ENCODE data around the gene SSUH2. TPM values are rescaled to one million over a fixed set of nuclear protein-coding genes. Genes with fewer than 3 reads are reported as not detected.

SSUH2 gene
- total and polyA plus RNA-seq, 2 experiments from 2014 or later = 0.73 to 2.3 TPM

DNA sequence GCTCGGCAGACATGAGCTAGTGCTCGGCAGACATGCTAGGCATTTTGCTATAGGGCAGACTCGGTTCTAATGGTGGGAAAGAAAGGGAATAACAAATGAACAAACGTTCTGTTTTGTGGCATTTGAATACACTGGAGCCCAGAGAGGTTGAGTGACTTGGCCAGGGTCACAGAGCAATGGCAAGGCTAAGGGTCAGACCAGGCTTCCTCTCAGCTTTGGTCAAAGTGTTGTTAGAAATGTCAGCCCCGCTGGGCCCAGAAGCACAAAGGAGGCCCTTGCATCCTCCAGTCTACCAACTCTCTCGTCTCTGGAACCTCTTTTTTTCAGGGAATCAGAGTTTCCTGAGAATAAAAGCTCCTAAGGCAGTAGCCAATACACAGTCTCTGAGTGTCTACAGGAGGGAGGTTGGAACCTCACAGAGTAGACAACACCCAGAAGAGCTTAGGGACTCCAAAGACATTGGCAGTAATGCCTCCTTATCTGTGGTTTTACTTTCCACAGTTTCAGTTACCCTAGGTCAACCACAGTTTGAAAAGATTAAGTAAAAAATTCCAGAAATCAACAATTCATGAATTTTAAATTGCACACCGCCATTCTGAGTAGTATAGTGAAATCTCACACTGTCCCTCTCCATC is 47.3 kb downstream of the SSUH2 start:
- Histone ChIP-seq H4K20me1 (replicated peaks; ENCODE audit: insufficient read depth) (no peaks in the 10 kb centered on the region), H3K4me2 (no peak overlapping the region), H3K27ac (ENCODE audit: low read depth) (no peak overlapping the region), H3K4me1 (ENCODE audit: insufficient read depth) (no peaks in the 10 kb centered on the region), H3F3A (replicated peaks; ENCODE audit: low read depth) (no peaks in the 10 kb centered on the region), H3K9me2 (ENCODE audit: insufficient read depth) (peaks cover 5% of the 10 kb centered on the region; the same call in 1 of the 2 replicates), H3K27me3 (ENCODE audit: insufficient read depth) (no peaks in the 10 kb centered on the region), H2AFZ (no peak overlapping the region), H3K4me3 (no peak overlapping the region), H3K79me2 (replicated peaks; ENCODE audit: insufficient read depth) (no peaks in the 10 kb centered on the region), H3K36me3 (ENCODE audit: insufficient read depth) (no peaks in the 10 kb centered on the region)
- DNase-seq (ENCODE audit: low spot score) (no peak), ATAC-seq (no peak)
- Mint-ChIP-seq H3K36me3 (ENCODE audit: low read depth) (no peaks in the 10 kb centered on the region), H3K4me3 (no peak overlapping the region), H3K27ac (no peak overlapping the region), H3K4me1 (no peaks in the 10 kb centered on the region), H3K9me3 (no peaks in the 10 kb centered on the region), H3K27me3 (ENCODE audit: insufficient read depth, low read depth, poor library complexity) (no peaks in the 10 kb centered on the region)
- TF ChIP-seq, protein P1, sequence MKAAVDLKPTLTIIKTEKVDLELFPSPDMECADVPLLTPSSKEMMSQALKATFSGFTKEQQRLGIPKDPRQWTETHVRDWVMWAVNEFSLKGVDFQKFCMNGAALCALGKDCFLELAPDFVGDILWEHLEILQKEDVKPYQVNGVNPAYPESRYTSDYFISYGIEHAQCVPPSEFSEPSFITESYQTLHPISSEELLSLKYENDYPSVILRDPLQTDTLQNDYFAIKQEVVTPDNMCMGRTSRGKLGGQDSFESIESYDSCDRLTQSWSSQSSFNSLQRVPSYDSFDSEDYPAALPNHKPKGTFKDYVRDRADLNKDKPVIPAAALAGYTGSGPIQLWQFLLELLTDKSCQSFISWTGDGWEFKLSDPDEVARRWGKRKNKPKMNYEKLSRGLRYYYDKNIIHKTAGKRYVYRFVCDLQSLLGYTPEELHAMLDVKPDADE (IDR thresholded peaks at IDR 0.05) = no peak
- TF ChIP-seq STAT1 (IDR thresholded peaks at IDR 0.05; ENCODE audit: unreplicated experiment) (no peak), POLR2AphosphoS5 (IDR thresholded peaks at IDR 0.05; ENCODE audit: low read depth) (no peak), EZH2phosphoT487 (IDR thresholded peaks at IDR 0.05; ENCODE audit: unreplicated experiment) (no peak), ZNF114 (CRISPR knock-in tag; IDR thresholded peaks at IDR 0.05) (no peak), ZNF331 (CRISPR knock-in tag; IDR thresholded peaks at IDR 0.05; ENCODE audit: low read depth) (no peak)
- TF ChIP-seq, protein P2, sequence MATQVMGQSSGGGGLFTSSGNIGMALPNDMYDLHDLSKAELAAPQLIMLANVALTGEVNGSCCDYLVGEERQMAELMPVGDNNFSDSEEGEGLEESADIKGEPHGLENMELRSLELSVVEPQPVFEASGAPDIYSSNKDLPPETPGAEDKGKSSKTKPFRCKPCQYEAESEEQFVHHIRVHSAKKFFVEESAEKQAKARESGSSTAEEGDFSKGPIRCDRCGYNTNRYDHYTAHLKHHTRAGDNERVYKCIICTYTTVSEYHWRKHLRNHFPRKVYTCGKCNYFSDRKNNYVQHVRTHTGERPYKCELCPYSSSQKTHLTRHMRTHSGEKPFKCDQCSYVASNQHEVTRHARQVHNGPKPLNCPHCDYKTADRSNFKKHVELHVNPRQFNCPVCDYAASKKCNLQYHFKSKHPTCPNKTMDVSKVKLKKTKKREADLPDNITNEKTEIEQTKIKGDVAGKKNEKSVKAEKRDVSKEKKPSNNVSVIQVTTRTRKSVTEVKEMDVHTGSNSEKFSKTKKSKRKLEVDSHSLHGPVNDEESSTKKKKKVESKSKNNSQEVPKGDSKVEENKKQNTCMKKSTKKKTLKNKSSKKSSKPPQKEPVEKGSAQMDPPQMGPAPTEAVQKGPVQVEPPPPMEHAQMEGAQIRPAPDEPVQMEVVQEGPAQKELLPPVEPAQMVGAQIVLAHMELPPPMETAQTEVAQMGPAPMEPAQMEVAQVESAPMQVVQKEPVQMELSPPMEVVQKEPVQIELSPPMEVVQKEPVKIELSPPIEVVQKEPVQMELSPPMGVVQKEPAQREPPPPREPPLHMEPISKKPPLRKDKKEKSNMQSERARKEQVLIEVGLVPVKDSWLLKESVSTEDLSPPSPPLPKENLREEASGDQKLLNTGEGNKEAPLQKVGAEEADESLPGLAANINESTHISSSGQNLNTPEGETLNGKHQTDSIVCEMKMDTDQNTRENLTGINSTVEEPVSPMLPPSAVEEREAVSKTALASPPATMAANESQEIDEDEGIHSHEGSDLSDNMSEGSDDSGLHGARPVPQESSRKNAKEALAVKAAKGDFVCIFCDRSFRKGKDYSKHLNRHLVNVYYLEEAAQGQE (IDR thresholded peaks at IDR 0.05; ENCODE audit: unreplicated experiment) = no peak

DNA sequence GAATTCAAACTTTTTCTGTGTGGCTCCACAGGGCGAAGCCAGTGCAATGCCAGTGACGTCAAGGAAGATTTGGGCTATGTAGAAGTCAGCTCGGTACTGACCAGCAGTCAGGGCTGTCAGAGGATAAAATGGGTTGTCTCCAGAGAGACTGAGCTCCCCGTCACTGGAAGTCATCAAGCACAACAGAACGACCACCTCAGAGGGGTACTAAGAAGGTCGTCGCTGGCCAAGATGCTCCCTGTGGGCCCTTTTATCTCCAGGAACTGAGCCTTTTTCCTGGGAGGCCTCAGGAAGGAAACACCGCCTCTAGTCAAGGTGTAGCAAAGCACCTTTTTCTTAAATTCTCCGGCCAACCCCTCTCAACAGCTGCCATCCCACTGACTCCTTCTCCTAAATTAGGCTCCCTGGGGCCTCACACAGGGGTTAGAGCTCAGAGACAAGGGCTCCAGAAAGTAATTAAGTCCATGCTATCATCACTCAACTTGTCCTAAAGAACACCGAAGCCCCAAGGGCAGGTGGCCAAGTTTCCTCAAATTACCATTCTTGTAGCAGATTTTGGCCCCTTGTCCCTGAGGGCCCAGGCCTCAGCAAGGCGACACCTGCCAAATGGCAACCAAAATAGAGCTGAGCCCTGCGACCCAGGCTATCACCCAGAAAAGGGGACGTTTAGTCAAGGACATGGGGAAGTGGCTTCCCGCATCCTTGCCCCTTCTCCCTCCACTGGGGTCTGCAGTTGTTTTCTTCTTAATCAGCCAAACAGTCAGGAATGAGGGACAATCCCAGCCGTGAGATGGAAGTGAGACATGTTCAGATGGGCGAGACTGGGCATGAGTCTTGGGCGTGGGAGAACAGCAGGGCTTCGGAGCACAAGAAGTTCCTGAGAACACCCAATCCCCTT is 48.0 kb downstream of the SSUH2 start:
- Histone ChIP-seq H3K4me2 (no peak overlapping the region), H2AFZ (no peak overlapping the region), H3K9me2 (ENCODE audit: insufficient read depth) (peaks cover 5% of the 10 kb centered on the region; the same call in 1 of the 2 replicates), H4K20me1 (replicated peaks; ENCODE audit: insufficient read depth) (no peaks in the 10 kb centered on the region), H3K4me3 (no peak overlapping the region), H3K4me1 (ENCODE audit: insufficient read depth) (no peaks in the 10 kb centered on the region), H3F3A (replicated peaks; ENCODE audit: low read depth) (no peaks in the 10 kb centered on the region), H3K27ac (ENCODE audit: low read depth) (no peak overlapping the region), H3K36me3 (ENCODE audit: insufficient read depth) (no peaks in the 10 kb centered on the region), H3K27me3 (ENCODE audit: insufficient read depth) (no peaks in the 10 kb centered on the region), H3K79me2 (replicated peaks; ENCODE audit: insufficient read depth) (no peaks in the 10 kb centered on the region)
- DNase-seq (ENCODE audit: low spot score) = no peak
- Mint-ChIP-seq H3K36me3 (ENCODE audit: low read depth) (no peaks in the 10 kb centered on the region), H3K4me3 (no peak overlapping the region), H3K9me3 (no peaks in the 10 kb centered on the region), H3K27me3 (ENCODE audit: insufficient read depth, low read depth, poor library complexity) (no peaks in the 10 kb centered on the region), H3K27ac (no peak overlapping the region), H3K4me1 (no peaks in the 10 kb centered on the region)
- no peak for ATAC-seq
- TF ChIP-seq POLR2AphosphoS5 (IDR thresholded peaks at IDR 0.05; ENCODE audit: low read depth) (no peak), EZH2phosphoT487 (IDR thresholded peaks at IDR 0.05; ENCODE audit: unreplicated experiment) (no peak), ZNF114 (CRISPR knock-in tag; IDR thresholded peaks at IDR 0.05) (no peak), EZH2 (IDR thresholded peaks at IDR 0.05; ENCODE audit: low read depth, unreplicated experiment) (no peak), STAT1 (IDR thresholded peaks at IDR 0.05; ENCODE audit: unreplicated experiment) (no peak), NANOG (IDR thresholded peaks at IDR 0.05; ENCODE audit: borderline replicate concordance) (no peak), ZNF331 (CRISPR knock-in tag; IDR thresholded peaks at IDR 0.05; ENCODE audit: low read depth) (no peak)
- TF ChIP-seq, protein P3, sequence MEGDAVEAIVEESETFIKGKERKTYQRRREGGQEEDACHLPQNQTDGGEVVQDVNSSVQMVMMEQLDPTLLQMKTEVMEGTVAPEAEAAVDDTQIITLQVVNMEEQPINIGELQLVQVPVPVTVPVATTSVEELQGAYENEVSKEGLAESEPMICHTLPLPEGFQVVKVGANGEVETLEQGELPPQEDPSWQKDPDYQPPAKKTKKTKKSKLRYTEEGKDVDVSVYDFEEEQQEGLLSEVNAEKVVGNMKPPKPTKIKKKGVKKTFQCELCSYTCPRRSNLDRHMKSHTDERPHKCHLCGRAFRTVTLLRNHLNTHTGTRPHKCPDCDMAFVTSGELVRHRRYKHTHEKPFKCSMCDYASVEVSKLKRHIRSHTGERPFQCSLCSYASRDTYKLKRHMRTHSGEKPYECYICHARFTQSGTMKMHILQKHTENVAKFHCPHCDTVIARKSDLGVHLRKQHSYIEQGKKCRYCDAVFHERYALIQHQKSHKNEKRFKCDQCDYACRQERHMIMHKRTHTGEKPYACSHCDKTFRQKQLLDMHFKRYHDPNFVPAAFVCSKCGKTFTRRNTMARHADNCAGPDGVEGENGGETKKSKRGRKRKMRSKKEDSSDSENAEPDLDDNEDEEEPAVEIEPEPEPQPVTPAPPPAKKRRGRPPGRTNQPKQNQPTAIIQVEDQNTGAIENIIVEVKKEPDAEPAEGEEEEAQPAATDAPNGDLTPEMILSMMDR (conservative IDR thresholded peaks at IDR 0.05; ENCODE audit: low read depth in 2 of 2) = no peak
- TF ChIP-seq, protein P2 (IDR thresholded peaks at IDR 0.05; ENCODE audit: unreplicated experiment) = no peak
